ENCODE data around the gene TNFRSF9.
A peak's percentile ranks its signal among the peaks of the same experiment; 100 is the strongest.
"Not testable (repeated sequence)": the region's sequence is repeated elsewhere in the genome, so short reads cannot be mapped to it uniquely, and the experiment has no call there.

Gene TNFRSF9

DNA sequence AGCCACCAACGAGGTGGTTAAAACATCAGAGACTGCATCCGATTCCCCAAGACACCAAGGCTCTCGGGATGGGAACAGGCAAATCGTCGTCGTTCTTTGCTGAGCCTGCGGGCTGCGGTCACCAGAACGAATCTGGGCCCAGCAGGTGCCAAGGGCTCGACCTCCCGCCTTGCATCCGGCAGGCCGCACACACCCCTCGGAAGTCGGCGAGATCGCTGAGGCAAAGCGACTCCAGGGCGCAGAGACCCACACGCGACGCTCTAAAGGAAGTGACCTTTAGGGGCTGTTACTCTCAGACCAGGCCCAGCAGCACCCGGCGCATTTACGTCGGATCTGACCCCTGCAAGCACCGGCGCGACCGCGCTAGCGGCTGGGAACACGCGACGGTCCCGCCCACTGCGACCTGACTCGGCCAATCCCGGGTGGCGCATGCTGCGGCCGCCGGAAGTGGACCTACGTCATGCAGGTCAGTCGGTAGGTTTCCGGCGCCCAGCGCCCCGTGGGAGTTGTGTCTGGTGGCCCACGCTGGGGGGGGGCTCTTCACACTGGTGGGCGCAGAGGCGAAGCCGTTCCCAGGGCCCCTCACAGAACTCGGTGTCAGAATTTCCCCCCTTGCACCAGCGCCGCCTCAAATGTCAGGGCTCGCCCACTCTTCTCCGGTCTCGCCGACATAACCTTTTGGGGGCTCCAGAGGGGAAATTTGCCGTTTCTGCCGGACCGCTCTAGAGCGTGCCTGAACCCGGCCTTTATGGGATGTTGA, 13.4 kb upstream of the TNFRSF9 start:
- Histone ChIP-seq H3K9me3 (ENCODE audit: low read depth, low read length) (no peaks in the 10 kb centered on the region), H3K4me3 (no peak overlapping the region), H3K27ac (no peak overlapping the region), H3K9ac (ENCODE audit: insufficient read length) (no peak overlapping the region), H3K36me3 (ENCODE audit: insufficient read depth, low read length) (no peaks in the 10 kb centered on the region)
- no peak for DNase-seq (ENCODE audit: low read depth, low spot score)
- no peak for TF ChIP-seq EZH2 (IDR thresholded peaks at IDR 0.05)
- no peak for TF ChIP-seq FOXP2 (optimal IDR thresholded peaks at IDR 0.05; ENCODE audit: control extremely low read depth, extremely low read length, insufficient read depth)
- no peak for TF ChIP-seq POLR2AphosphoS5 (IDR thresholded peaks at IDR 0.05; ENCODE audit: borderline replicate concordance, low read depth, low read length)

- not testable (repeated sequence) for DNase-seq (ENCODE audit: low read depth, low spot score); H3K36me3 ChIP-seq (ENCODE audit: insufficient read depth, low read length); H3K9me3 ChIP-seq (ENCODE audit: low read depth, low read length); H3K27ac ChIP-seq; H3K9ac ChIP-seq (ENCODE audit: insufficient read length); H3K4me3 ChIP-seq
Measured at GRCh38 chr1:7952791-7953190, 12.2 kb upstream of the TNFRSF9 start.

DNA sequence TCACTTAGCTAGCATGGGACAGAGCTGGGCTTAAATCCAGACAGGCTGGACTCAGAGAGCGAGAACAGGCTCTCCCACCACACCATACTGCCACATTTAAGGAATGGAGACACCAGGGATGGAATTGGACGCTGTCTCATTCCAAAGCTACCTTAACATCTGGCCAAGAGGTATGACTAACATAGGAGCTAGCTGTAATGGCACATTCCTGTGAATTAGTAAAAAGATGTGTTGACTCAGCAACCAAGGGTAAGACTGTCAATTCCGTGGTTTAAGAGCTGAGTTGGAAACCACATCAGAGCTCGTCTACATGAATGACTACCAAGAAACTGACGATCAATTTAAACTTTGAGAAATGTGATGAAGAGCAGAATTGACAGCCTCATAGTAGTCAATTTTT, 8.3 kb upstream of the TNFRSF9 start:
- DNase-seq (ENCODE audit: low read depth, low spot score) = no peak
- Histone ChIP-seq H3K9ac (ENCODE audit: insufficient read length) (no peak overlapping the region), H3K36me3 (ENCODE audit: insufficient read depth, low read length) (no peaks in the 10 kb centered on the region), H3K9me3 (ENCODE audit: low read depth, low read length) (no peaks in the 10 kb centered on the region), H3K27ac (no peak overlapping the region), H3K4me3 (no peak overlapping the region)
- TF ChIP-seq EZH2 (IDR thresholded peaks at IDR 0.05) (no peak), FOXP2 (optimal IDR thresholded peaks at IDR 0.05; ENCODE audit: control extremely low read depth, extremely low read length, insufficient read depth) (no peak), POLR2AphosphoS5 (IDR thresholded peaks at IDR 0.05; ENCODE audit: borderline replicate concordance, low read depth, low read length) (no peak)

DNA sequence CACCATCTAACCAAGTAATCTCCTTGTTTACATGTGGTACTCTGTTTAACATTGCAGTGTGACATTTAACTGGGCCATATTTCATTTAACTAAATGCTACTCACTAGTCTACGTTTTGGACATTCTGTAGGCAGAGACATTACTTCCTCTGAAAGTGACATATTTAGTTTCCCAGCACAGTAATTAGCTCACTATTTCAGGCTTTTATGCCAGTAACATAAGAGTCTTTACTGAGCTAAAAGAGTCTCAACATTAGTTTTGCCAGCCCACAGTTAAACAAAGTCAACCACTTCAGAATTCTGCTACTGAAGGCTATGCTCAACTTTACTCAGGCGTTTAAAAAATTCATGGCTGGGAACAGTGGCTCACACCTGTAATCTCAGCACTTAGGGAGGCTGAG, 2.6 kb upstream of the TNFRSF9 start:
- Histone ChIP-seq H3K36me3 (ENCODE audit: insufficient read depth, low read length) (no peaks in the 10 kb centered on the region), H3K27ac (no peak overlapping the region), H3K4me3 (no peak overlapping the region), H3K9ac (ENCODE audit: insufficient read length) (no peak overlapping the region), H3K9me3 (ENCODE audit: low read depth, low read length) (no peaks in the 10 kb centered on the region)
- no peak for DNase-seq (ENCODE audit: low read depth, low spot score)
- TF ChIP-seq FOXP2 (optimal IDR thresholded peaks at IDR 0.05; ENCODE audit: control extremely low read depth, extremely low read length, insufficient read depth) = no peak

- H3K9me3 ChIP-seq (ENCODE audit: low read depth, low read length) = no peaks in the 10 kb centered on the region
- TF ChIP-seq EZH2 (IDR thresholded peaks at IDR 0.05) (no peak), FOXP2 (optimal IDR thresholded peaks at IDR 0.05; ENCODE audit: control extremely low read depth, extremely low read length, insufficient read depth) (no peak), POLR2AphosphoS5 (IDR thresholded peaks at IDR 0.05; ENCODE audit: borderline replicate concordance, low read depth, low read length) (no peak)
- H3K36me3 ChIP-seq (ENCODE audit: insufficient read depth, low read length) = no peaks in the 10 kb centered on the region
- H3K4me3 ChIP-seq = peak overlapping the region; percentile 45
- DNase-seq (ENCODE audit: low read depth, low spot score) = no peak
- no peak overlapping the region for H3K9ac ChIP-seq (ENCODE audit: insufficient read length)
- no peak overlapping the region for H3K27ac ChIP-seq
Measured at GRCh38 chr1:7942214-7942921, 1.7 kb upstream of the TNFRSF9 start.

GRCh38 chr1:7941437-7941793, 776 bp upstream of the TNFRSF9 start:
- Histone ChIP-seq H3K9ac (ENCODE audit: insufficient read length) (no peak overlapping the region), H3K9me3 (ENCODE audit: low read depth, low read length) (no peaks in the 10 kb centered on the region), H3K4me3 (no peak overlapping the region), H3K36me3 (ENCODE audit: insufficient read depth, low read length) (no peaks in the 10 kb centered on the region), H3K27ac (no peak overlapping the region)
- DNase-seq (ENCODE audit: low read depth, low spot score) = no peak
- TF ChIP-seq EZH2 (IDR thresholded peaks at IDR 0.05) = no peak

GRCh38 chr1:7940034-7940433, 605 bp downstream of the TNFRSF9 start:
- Histone ChIP-seq H3K9ac (ENCODE audit: insufficient read length) (no peak overlapping the region), H3K4me3 (no peak overlapping the region), H3K9me3 (ENCODE audit: low read depth, low read length) (no peaks in the 10 kb centered on the region), H3K36me3 (ENCODE audit: insufficient read depth, low read length) (no peaks in the 10 kb centered on the region), H3K27ac (no peak overlapping the region)
- TF ChIP-seq FOXP2 (optimal IDR thresholded peaks at IDR 0.05; ENCODE audit: control extremely low read depth, extremely low read length, insufficient read depth) (no peak), POLR2AphosphoS5 (IDR thresholded peaks at IDR 0.05; ENCODE audit: borderline replicate concordance, low read depth, low read length) (no peak), EZH2 (IDR thresholded peaks at IDR 0.05) (no peak)
- no peak for DNase-seq (ENCODE audit: low read depth, low spot score)

- no peaks in the 10 kb centered on the region for H3K36me3 ChIP-seq (ENCODE audit: insufficient read depth, low read length)
- no peak overlapping the region for H3K9ac ChIP-seq (ENCODE audit: insufficient read length)
- DNase-seq (ENCODE audit: low read depth, low spot score) = no peak
- H3K9me3 ChIP-seq (ENCODE audit: low read depth, low read length) = no peaks in the 10 kb centered on the region
- H3K27ac ChIP-seq = no peak overlapping the region
- TF ChIP-seq EZH2 (IDR thresholded peaks at IDR 0.05) (no peak), POLR2AphosphoS5 (IDR thresholded peaks at IDR 0.05; ENCODE audit: borderline replicate concordance, low read depth, low read length) (no peak), FOXP2 (optimal IDR thresholded peaks at IDR 0.05; ENCODE audit: control extremely low read depth, extremely low read length, insufficient read depth) (no peak)
- H3K4me3 ChIP-seq = no peak overlapping the region
Measured at GRCh38 chr1:7938070-7938469, 2.6 kb downstream of the TNFRSF9 start.

GRCh38 chr1:7932524-7933138, 8.0 kb downstream of the TNFRSF9 start:
- no peak overlapping the region for H3K27ac ChIP-seq
- no peak for DNase-seq (ENCODE audit: low read depth, low spot score)
- TF ChIP-seq EZH2 (IDR thresholded peaks at IDR 0.05) = no peak
- no peak for TF ChIP-seq POLR2AphosphoS5 (IDR thresholded peaks at IDR 0.05; ENCODE audit: borderline replicate concordance, low read depth, low read length)
- no peak for TF ChIP-seq FOXP2 (optimal IDR thresholded peaks at IDR 0.05; ENCODE audit: control extremely low read depth, extremely low read length, insufficient read depth)
- no peak overlapping the region for H3K9ac ChIP-seq (ENCODE audit: insufficient read length)
- H3K4me3 ChIP-seq = no peak overlapping the region
- no peaks in the 10 kb centered on the region for H3K36me3 ChIP-seq (ENCODE audit: insufficient read depth, low read length)
- H3K9me3 ChIP-seq (ENCODE audit: low read depth, low read length) = no peaks in the 10 kb centered on the region
